Neural progenitor cell (in vitro differentiated cells): ENCODE data around the gene BAIAP2.

ENCODE experiments used
- EZH2 ChIP-seq: fragments of 200-600 bp; sonication (generic); IDR thresholded peaks from 2 replicates; pipeline ENCODE4 v1.6.1; 2017; ENCODE audit warnings: antibody characterized with exemption, mild to moderate bottlenecking, moderate library complexity
- TF ChIP-seq, protein P1 (sequence below): fragments of 200-600 bp; sonication (generic); IDR thresholded peaks from 2 replicates; pipeline ENCODE4 v1.5.1; 2017; ENCODE audit warnings: antibody characterized with exemption, mild to moderate bottlenecking

DNA sequence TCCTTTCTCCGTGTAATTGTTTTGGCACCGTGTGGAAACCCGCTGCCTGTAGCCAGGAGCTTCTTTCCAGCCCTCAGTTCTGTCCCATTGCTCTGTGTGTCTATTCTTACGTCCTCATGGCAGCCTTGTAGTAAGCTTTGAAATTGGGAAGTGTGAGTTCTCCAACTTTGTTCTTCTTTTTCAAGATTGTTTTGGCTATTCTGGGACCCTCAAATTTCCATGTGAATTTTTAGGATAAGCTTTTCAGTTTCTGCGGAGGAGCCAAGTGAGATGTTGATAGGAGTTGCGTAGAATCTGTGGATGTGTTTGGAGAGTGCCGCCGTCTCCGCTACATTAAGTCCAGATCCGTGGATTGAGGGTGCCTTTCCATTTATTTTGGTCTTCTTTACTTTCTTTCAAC is 28.1 kb upstream of the BAIAP2 start:
- TF ChIP-seq, protein P1, sequence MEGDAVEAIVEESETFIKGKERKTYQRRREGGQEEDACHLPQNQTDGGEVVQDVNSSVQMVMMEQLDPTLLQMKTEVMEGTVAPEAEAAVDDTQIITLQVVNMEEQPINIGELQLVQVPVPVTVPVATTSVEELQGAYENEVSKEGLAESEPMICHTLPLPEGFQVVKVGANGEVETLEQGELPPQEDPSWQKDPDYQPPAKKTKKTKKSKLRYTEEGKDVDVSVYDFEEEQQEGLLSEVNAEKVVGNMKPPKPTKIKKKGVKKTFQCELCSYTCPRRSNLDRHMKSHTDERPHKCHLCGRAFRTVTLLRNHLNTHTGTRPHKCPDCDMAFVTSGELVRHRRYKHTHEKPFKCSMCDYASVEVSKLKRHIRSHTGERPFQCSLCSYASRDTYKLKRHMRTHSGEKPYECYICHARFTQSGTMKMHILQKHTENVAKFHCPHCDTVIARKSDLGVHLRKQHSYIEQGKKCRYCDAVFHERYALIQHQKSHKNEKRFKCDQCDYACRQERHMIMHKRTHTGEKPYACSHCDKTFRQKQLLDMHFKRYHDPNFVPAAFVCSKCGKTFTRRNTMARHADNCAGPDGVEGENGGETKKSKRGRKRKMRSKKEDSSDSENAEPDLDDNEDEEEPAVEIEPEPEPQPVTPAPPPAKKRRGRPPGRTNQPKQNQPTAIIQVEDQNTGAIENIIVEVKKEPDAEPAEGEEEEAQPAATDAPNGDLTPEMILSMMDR, result no peak
- TF ChIP-seq EZH2, result no peak
